ENCODE results near the gene PHLPP1.

Gene PHLPP1

GRCh38 chr18:63025251-63026090, 310.1 kb downstream of the PHLPP1 start:
- no peak overlapping the region for H3K27ac ChIP-seq
- no peak for TF ChIP-seq ZFX (IDR thresholded peaks at IDR 0.05; ENCODE audit: borderline replicate concordance)
- peak; percentile 49 for TF ChIP-seq CTCF (IDR thresholded peaks at IDR 0.05)

GRCh38 chr18:63028380-63028779, 313.0 kb downstream of the PHLPP1 start:
- no peak for TF ChIP-seq ZFX (IDR thresholded peaks at IDR 0.05; ENCODE audit: borderline replicate concordance)
- no peak for TF ChIP-seq CTCF (IDR thresholded peaks at IDR 0.05)
- H3K27ac ChIP-seq = no peak overlapping the region

All from 22Rv1 (cell line).